DMS53 treated with DMSO at 0.1 percent for 48 hours (cell line): ENCODE results near the gene RNF169.

Experiments used
- DNase-seq: peaks from one replicate; lab custom pipeline; 2025; ENCODE audit not compliant: unreplicated experiment; lab: John Stamatoyannopoulos, UW

Gene RNF169

DNA sequence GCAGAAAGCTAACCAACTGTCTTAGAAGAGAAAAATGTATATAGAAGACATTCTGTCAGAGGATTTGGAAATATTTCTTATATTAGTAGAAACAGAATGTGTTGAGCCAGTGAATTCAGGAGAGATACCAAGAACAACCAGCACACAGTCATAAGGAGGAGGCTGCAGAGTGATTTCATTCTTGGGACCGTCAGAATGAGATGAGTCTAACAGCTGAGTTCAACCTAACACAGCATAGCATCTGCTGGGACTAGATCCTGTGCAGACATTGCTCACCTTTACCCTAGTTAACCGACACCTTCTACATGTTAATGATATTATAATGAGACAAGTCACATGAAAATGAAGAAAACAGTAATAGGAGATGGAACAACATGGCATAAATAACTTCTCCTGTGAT, 114.8 kb downstream of the RNF169 start:
- DNase-seq = no peak

DNA sequence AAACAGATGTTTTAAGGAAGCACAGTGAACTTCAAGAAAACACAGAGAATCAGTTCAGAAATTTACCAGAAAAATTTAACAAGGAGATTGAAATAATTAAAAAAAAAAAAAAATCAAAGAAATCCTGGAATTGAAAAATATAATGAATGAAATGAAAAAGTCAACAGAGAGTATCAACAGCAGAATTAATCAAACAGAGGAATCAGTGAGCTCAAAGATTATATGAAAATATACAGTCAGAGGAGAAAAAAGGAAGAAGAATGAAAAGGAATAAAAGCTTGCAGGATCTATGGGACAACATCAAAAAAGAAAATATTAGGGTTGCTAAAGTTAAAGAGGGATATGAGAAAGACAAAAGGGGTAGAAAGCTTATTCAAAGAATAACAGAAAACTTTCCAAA, 117.9 kb downstream of the RNF169 start:
- DNase-seq = no peak

- peak; percentile 64 for DNase-seq
Measured at GRCh38 chr11:74870485-74870884, 121.8 kb downstream of the RNF169 start.

- DNase-seq = no peak
Measured at GRCh38 chr11:74871037-74871436, 122.4 kb downstream of the RNF169 start.

- peak; percentile 24 for DNase-seq
Measured at GRCh38 chr11:74877132-74877531, 128.5 kb downstream of the RNF169 start.
